Peyer's patch (tissue), 4 donors: ENCODE results near the gene DNAJC15.

ENCODE experiments used
- POLR2A ChIP-seq, 2 donors: fragments of 450-650 bp; IDR thresholded peaks; one replicate each; pipeline ENCODE4 v1.5.1; 2017; ENCODE audit warnings: antibody characterized with exemption in 2 of 2, mild to moderate bottlenecking in 2 of 2, moderate library complexity in 2 of 2
- TF ChIP-seq, protein P1 (sequence below), 6 experiments: fragments of 450-650 bp in 4 of 6; fragments of 200-600 bp in 2 of 6; sonication (generic) in 1 of 6; IDR thresholded peaks; one replicate each; pipeline ENCODE4 v1.5.1; 2017 to 2019; ENCODE audit warnings: antibody characterized with exemption in 6 of 6, mild to moderate bottlenecking in 3 of 6, moderate library complexity in 1 of 6

DNA sequence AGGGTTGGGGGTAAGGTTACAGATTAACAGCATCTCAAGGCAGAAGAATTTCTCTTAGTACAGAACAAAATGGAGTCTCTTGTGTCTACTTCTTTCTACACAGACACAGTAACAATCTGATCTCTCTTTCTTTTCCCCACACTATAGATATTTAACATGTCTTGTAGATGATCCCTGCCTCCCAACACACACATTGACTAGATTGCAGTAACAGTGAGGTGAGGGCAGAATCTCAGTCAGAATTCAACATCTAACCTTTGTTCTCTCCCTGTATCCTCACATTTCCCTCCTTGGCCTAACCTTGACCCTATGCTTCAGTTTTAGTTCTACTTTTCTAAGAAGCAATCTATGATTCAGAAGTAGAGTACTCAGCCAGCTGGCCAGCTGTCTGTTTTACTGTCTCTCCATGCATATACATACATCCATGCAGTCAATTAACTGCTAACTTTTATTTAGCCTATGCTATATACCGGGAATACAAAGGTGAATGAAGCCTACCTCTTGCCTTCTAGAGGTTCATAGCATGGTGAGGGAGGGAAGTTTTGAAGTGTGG is 18.1 kb downstream of the DNAJC15 start:
- TF ChIP-seq, protein P1, sequence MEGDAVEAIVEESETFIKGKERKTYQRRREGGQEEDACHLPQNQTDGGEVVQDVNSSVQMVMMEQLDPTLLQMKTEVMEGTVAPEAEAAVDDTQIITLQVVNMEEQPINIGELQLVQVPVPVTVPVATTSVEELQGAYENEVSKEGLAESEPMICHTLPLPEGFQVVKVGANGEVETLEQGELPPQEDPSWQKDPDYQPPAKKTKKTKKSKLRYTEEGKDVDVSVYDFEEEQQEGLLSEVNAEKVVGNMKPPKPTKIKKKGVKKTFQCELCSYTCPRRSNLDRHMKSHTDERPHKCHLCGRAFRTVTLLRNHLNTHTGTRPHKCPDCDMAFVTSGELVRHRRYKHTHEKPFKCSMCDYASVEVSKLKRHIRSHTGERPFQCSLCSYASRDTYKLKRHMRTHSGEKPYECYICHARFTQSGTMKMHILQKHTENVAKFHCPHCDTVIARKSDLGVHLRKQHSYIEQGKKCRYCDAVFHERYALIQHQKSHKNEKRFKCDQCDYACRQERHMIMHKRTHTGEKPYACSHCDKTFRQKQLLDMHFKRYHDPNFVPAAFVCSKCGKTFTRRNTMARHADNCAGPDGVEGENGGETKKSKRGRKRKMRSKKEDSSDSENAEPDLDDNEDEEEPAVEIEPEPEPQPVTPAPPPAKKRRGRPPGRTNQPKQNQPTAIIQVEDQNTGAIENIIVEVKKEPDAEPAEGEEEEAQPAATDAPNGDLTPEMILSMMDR (IDR thresholded peaks at IDR 0.05) = no peak
- TF ChIP-seq POLR2A (IDR thresholded peaks at IDR 0.05) = no peak
